Astrocyte (in vitro differentiated cells and primary cell): Measurements from ENCODE around the gene GLB1L2.

Source experiments
- EZH2 ChIP-seq: IDR thresholded peaks from 2 replicates; pipeline ENCODE4 v1.6.1; 2012; ENCODE audit warnings: mild to moderate bottlenecking, low read length, inconsistent platforms; ENCODE audit not compliant: insufficient read depth
- TF ChIP-seq, protein P1 (sequence below): IDR thresholded peaks from 2 replicates; pipeline ENCODE4 v1.5.1; 2011; ENCODE audit warnings: low read depth, mild to moderate bottlenecking, inconsistent platforms, low read length, moderate library complexity; ENCODE audit not compliant: insufficient read depth

DNA sequence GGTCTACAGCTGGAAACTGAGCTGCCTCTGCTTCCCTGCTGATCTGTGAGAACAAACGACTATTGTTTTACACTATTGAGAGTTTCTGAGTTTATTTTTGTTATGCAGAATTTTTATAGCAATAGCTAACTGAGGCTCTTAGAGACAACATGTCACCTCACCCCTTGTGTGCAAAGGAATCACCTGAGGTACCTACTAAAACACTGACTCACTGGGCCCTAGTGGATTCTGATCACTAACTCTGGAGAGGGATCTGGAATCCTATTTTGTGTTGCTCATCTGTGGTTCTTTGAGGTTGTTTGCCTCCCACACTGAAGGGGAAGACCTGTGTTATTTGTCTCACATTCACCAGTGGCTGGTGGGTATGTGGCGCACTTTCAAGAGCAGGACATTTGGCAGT lies 93.6 kb downstream of the GLB1L2 start:
- TF ChIP-seq, protein P1, sequence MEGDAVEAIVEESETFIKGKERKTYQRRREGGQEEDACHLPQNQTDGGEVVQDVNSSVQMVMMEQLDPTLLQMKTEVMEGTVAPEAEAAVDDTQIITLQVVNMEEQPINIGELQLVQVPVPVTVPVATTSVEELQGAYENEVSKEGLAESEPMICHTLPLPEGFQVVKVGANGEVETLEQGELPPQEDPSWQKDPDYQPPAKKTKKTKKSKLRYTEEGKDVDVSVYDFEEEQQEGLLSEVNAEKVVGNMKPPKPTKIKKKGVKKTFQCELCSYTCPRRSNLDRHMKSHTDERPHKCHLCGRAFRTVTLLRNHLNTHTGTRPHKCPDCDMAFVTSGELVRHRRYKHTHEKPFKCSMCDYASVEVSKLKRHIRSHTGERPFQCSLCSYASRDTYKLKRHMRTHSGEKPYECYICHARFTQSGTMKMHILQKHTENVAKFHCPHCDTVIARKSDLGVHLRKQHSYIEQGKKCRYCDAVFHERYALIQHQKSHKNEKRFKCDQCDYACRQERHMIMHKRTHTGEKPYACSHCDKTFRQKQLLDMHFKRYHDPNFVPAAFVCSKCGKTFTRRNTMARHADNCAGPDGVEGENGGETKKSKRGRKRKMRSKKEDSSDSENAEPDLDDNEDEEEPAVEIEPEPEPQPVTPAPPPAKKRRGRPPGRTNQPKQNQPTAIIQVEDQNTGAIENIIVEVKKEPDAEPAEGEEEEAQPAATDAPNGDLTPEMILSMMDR = no peak
- no peak for TF ChIP-seq EZH2
